ENCODE data around the gene SLC1A3. TPM values are rescaled to one million over a fixed set of nuclear protein-coding genes. Genes with fewer than 3 reads are reported as not detected.

SLC1A3 gene
- total and polyA plus RNA-seq, 10 of the 15 experiments (the other 5 are each of a cell fraction or from before 2014, with no cell fraction given), result 0.23 to 4.4 (median 3.3) TPM

- in situ Hi-C loops (cut with MboI) (no loop called here), intact Hi-C loops (cut with micrococcal nuclease; ENCODE audit: unreplicated experiment) (loop anchor here (2.0 to 10.0 kb wide), 3 partner anchors 33 to 481 kb away; partner anchors contain the start of gene NIPBL)
- POLR2A ChIA-PET, result interaction anchor here (0.7 to 4.0 kb wide), 10 partner anchors 8 to 647 kb away, joined by 3 to 33 read pairs (median 5); partner anchors contain the start of genes NIPBL and NUP155
- H2AFZ ChIP-seq (ENCODE audit: control insufficient read depth, low read depth, low read length), result peak overlapping the region; percentile 26
- no peaks in the 10 kb centered on the region for H3K36me3 ChIP-seq (ENCODE audit: control insufficient read depth in 2 of 2, insufficient read depth in 2 of 2, low read length in 1 of 2)
- H3K9me3 ChIP-seq (replicated peaks; ENCODE audit: control insufficient read depth, insufficient read depth, low read length), result no peaks in the 10 kb centered on the region
- H3K27ac ChIP-seq (ENCODE audit: control insufficient read depth, insufficient read depth), result peak overlapping the region; percentile 96
- H3K27me3 ChIP-seq (replicated peaks in 1 of 2; ENCODE audit: control insufficient read depth in 2 of 2, insufficient read depth in 2 of 2, low read length in 1 of 2), result no peaks in the 10 kb centered on the region
- SMC1A ChIA-PET (ENCODE audit: uncharacterized antibody, unreplicated experiment), result interaction anchor here (1.0 to 9.4 kb wide), 13 partner anchors 11 to 222 kb away, joined by 3 to 176 read pairs (median 10); partner anchors contain the start of gene NIPBL
- H3K79me2 ChIP-seq (ENCODE audit: control insufficient read depth, insufficient read depth, low read length), result peaks cover 42% of the 10 kb centered on the region
- RAD21 ChIA-PET (ENCODE audit: unreplicated experiment), result interaction anchor here (0.8 to 7.4 kb wide), 9 partner anchors 14 to 158 kb away, joined by 4 to 65 read pairs (median 9); no protein-coding TSS in a partner anchor
- CTCF ChIA-PET, result interaction anchor here (1.8 to 8.4 kb wide), 9 partner anchors 14 to 284 kb away, joined by 4 to 202 read pairs (median 13); no protein-coding TSS in a partner anchor
- FAIRE-seq, result peak; percentile 71
- ATAC-seq, result peak; percentile 68
- no TSS peak for BruUV-seq (replicated peaks)
- H4K20me1 ChIP-seq (ENCODE audit: control insufficient read depth, insufficient read depth), result no peaks in the 10 kb centered on the region
- peak; percentile 77 for DNase-seq (ENCODE audit: low read depth, low spot score)
- peak overlapping the region; percentile 60 for H3K4me3 ChIP-seq
- WGBS (ENCODE audit: insufficient coverage, insufficient replicate concordance, low lambda C conversion rate, missing lambda C conversion rate), result 4% methylated on average over 2 of the region's 2 CpGs
- H3K4me1 ChIP-seq (ENCODE audit: control insufficient read depth, insufficient read depth, low read length), result peaks cover 53% of the 10 kb centered on the region
- H3K9ac ChIP-seq (ENCODE audit: control insufficient read depth, insufficient read depth, low read length), result peak overlapping the region; percentile 89
- H3K4me2 ChIP-seq (ENCODE audit: control insufficient read depth, insufficient read depth), result peak overlapping the region; percentile 75
- TF ChIP-seq CEBPB (IDR thresholded peaks at IDR 0.05; ENCODE audit: borderline replicate concordance in 1 of 2, low read depth in 2 of 2, low read length in 2 of 2) (no peak), IKZF1 (conservative IDR thresholded peaks at IDR 0.05) (peak; percentile 78), ATF7 (IDR thresholded peaks at IDR 0.05; ENCODE audit: low read depth) (no peak; the same call in 1 of the 2 replicates), MEF2B (IDR thresholded peaks at IDR 0.05; ENCODE audit: partially characterized antibody, poor library complexity, severe bottlenecking) (peak; percentile 10), SMAD5 (IDR thresholded peaks at IDR 0.05; ENCODE audit: low read depth) (peak; percentile 43; the same call in 1 of the 2 replicates), MAX (IDR thresholded peaks at IDR 0.05; ENCODE audit: low read depth, low read length) (peak; percentile 51; the same call in 1 of the 2 replicates), FOXK2 (IDR thresholded peaks at IDR 0.05) (no peak), RUNX3 (IDR thresholded peaks at IDR 0.05; ENCODE audit: low read length) (peak; percentile 62), BCLAF1 (IDR thresholded peaks at IDR 0.05) (no peak), TBL1XR1 (IDR thresholded peaks at IDR 0.05; ENCODE audit: low read depth, low read length) (peak; percentile 46; the same call in 1 of the 2 replicates), SMAD1 (IDR thresholded peaks at IDR 0.05; ENCODE audit: low read depth, partially characterized antibody) (no peak), CEBPZ (IDR thresholded peaks at IDR 0.05; ENCODE audit: low read depth, low read length) (no peak), LARP7 (IDR thresholded peaks at IDR 0.05) (0 out of 2 replicates have a peak, but pooled peaks have one; percentile 36), EP300 (IDR thresholded peaks at IDR 0.05; ENCODE audit: borderline replicate concordance in 1 of 2, control insufficient read depth in 1 of 2, low read depth in 2 of 2, low read length in 2 of 2) (peak; percentile 28 to 54; a peak in 1 of 4 replicates), CREM (IDR thresholded peaks at IDR 0.05; ENCODE audit: low read depth) (no peak), ZNF622 (IDR thresholded peaks at IDR 0.05) (no peak), SMARCA5 (IDR thresholded peaks at IDR 0.05) (no peak), ZBED1 (IDR thresholded peaks at IDR 0.05; ENCODE audit: borderline replicate concordance) (0 out of 2 replicates have a peak, but pooled peaks have one; percentile 31)
Measured at GRCh38 chr5:36723912-36724311, 117.5 kb downstream of the SLC1A3 start.
